ENCODE results near the gene HS3ST2. TPM values are rescaled to one million over a fixed set of nuclear protein-coding genes. Genes with fewer than 3 reads are reported as not detected.
"Not testable (repeated sequence)": the region's sequence is repeated elsewhere in the genome, so short reads cannot be mapped to it uniquely, and the experiment has no call there.

Gene HS3ST2
- total and polyA plus RNA-seq, 2 donors (not counting 3 experiments of a cell fraction or from before 2014, with no cell fraction given), result not detected

GRCh38 chr16:22838681-22839080 lies 24.7 kb downstream of the HS3ST2 start:
- POLR2A ChIA-PET, result no interaction called here
- H3K27ac ChIP-seq (ENCODE audit: insufficient read depth, low read depth, low read length), result no peak overlapping the region

GRCh38 chr16:22842031-22842430 lies 28.1 kb downstream of the HS3ST2 start:
- FAIRE-seq; POLR2A ChIA-PET; H3K36me3 ChIP-seq (ENCODE audit: control insufficient read depth in 2 of 2, extremely low read depth in 1 of 2, insufficient read depth in 2 of 2, low read length in 2 of 2); dilution Hi-C loops (cut with MboI; ENCODE audit: extremely low pct_ligation_motif_present, low sequenced_read_pairs); H3K9ac ChIP-seq (replicated peaks; ENCODE audit: extremely low read depth, insufficient read depth, low read length); CTCF ChIA-PET; H3K27me3 ChIP-seq (ENCODE audit: control insufficient read depth in 2 of 2, insufficient read depth in 2 of 2, low read length in 2 of 2); H3K4me2 ChIP-seq (ENCODE audit: insufficient read depth, low read length); H3K79me2 ChIP-seq (ENCODE audit: control insufficient read depth, insufficient read depth, low read length); H2AFZ ChIP-seq (ENCODE audit: low read depth, low read length); H3K4me1 ChIP-seq (ENCODE audit: control insufficient read depth, extremely low read depth, insufficient read depth, low read length); H3K9me3 ChIP-seq (replicated peaks; ENCODE audit: control insufficient read depth, insufficient read depth, low read length); H4K20me1 ChIP-seq (replicated peaks; ENCODE audit: control insufficient read depth, extremely low read depth, insufficient read depth, low read length); BruUV-seq (replicated peaks); DNase-seq (ENCODE audit: low read depth, low spot score); intact Hi-C loops (cut with micrococcal nuclease); H3K9me1 ChIP-seq (replicated peaks; ENCODE audit: control insufficient read depth, extremely low read depth, insufficient read depth, low read length); H3K4me3 ChIP-seq (replicated peaks in 1 of 3; ENCODE audit: insufficient read depth in 1 of 3, low read depth in 1 of 3, low read length in 3 of 3); H3K27ac ChIP-seq (ENCODE audit: insufficient read depth, low read depth, low read length): not testable (repeated sequence)

More at GRCh38 chr16:22838681-22839080, 24.7 kb downstream of the HS3ST2 start:
- Histone ChIP-seq H3K9ac (replicated peaks; ENCODE audit: extremely low read depth, insufficient read depth, low read length) (no peak overlapping the region), H3K9me3 (replicated peaks; ENCODE audit: control insufficient read depth, insufficient read depth, low read length) (no peaks in the 10 kb centered on the region), H3K9me1 (replicated peaks; ENCODE audit: control insufficient read depth, extremely low read depth, insufficient read depth, low read length) (no peaks in the 10 kb centered on the region), H3K4me1 (ENCODE audit: control insufficient read depth, extremely low read depth, insufficient read depth, low read length) (no peaks in the 10 kb centered on the region), H3K4me3 (replicated peaks in 1 of 3; ENCODE audit: insufficient read depth in 1 of 3, low read depth in 1 of 3, low read length in 3 of 3) (no peak overlapping the region), H2AFZ (ENCODE audit: low read depth, low read length) (no peak overlapping the region), H3K4me2 (ENCODE audit: insufficient read depth, low read length) (no peak overlapping the region), H3K79me2 (ENCODE audit: control insufficient read depth, insufficient read depth, low read length) (no peaks in the 10 kb centered on the region), H3K36me3 (ENCODE audit: control insufficient read depth in 2 of 2, extremely low read depth in 1 of 2, insufficient read depth in 2 of 2, low read length in 2 of 2) (no peaks in the 10 kb centered on the region), H3K27me3 (ENCODE audit: control insufficient read depth in 2 of 2, insufficient read depth in 2 of 2, low read length in 2 of 2) (peaks cover 0 to 4% of the 10 kb centered on the region in 2 experiments), H4K20me1 (replicated peaks; ENCODE audit: control insufficient read depth, extremely low read depth, insufficient read depth, low read length) (no peaks in the 10 kb centered on the region)
- BruUV-seq (replicated peaks), result no TSS peak
- dilution Hi-C loops (cut with MboI; ENCODE audit: extremely low pct_ligation_motif_present, low sequenced_read_pairs) (no loop called here), intact Hi-C loops (cut with micrococcal nuclease) (no loop called here)
- DNase-seq (ENCODE audit: low read depth, low spot score), result no peak
- CTCF ChIA-PET, result no interaction called here
- TF ChIP-seq FOS (IDR thresholded peaks at IDR 0.05; ENCODE audit: borderline replicate concordance, insufficient read depth, low read length), result no peak
- TF ChIP-seq POLR2AphosphoS5 (IDR thresholded peaks at IDR 0.05; ENCODE audit: insufficient read depth, low read depth, low read length), result no peak
- TF ChIP-seq POLR2A (IDR thresholded peaks at IDR 0.05; ENCODE audit: low read depth, low read length), result no peak
- TF ChIP-seq, protein P1, sequence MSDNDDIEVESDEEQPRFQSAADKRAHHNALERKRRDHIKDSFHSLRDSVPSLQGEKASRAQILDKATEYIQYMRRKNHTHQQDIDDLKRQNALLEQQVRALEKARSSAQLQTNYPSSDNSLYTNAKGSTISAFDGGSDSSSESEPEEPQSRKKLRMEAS (IDR thresholded peaks at IDR 0.05; ENCODE audit: insufficient read depth, insufficient read length), result no peak
- no peak for TF ChIP-seq JUN (IDR thresholded peaks at IDR 0.05; ENCODE audit: borderline replicate concordance, insufficient read depth, insufficient read length, low read depth)
- TF ChIP-seq CTCF (IDR thresholded peaks at IDR 0.05; ENCODE audit: extremely low read depth in 1 of 2, insufficient read depth in 1 of 2, low read depth in 1 of 2, low read length in 2 of 2), result no peak
- FAIRE-seq, result no peak

Data from endothelial cell of umbilical vein (primary cell).